ENCODE results near the gene SLC23A2.
"Not testable (repeated sequence)": the region's sequence is repeated elsewhere in the genome, so short reads cannot be mapped to it uniquely, and the experiment has no call there.

SLC23A2 gene

DNA sequence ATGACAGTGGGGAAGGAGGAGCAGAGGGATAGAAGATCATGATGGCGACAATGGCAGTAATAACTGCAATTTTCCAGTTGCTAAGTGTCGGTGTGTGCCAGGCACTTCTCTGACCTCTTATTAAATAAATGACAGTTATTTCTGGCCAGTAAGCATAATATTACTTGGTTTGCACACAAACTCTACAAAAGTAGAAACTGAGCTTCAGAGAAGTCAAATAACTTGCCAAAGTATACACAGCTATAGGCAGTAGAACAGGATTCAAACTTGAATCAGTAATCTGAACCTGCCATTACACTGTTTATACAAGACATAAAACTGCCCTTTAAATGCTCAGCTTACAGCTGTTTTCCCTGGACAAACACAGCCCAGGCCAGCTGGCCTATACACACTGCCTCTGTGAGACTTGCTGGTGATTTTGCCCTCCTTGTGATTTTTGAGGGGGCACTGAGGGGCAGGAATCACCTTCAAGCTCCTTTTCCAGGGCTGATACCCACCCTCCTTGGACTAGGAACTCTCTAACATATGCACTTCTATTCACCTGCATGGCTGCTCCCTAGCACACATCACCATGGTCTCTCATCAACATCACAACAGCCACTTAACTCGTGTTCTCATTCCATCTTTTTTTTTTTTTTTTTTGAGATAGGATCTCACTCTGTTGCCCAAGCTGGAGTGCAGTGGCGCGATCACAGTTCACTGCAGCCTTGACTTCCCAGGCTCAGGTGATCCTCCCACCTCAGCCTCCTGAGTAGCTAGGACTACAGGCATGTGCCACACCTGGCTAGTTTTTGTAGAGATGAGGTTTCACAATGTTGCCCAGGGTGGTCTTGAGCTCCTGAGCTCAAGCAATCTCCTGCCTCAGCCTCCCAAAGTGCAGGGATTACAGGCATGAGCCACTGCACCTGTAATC is 63.6 kb downstream of the SLC23A2 start:
- no peak for DNase-seq (ENCODE audit: low read depth in 1 of 2, low spot score in 1 of 2)

DNA sequence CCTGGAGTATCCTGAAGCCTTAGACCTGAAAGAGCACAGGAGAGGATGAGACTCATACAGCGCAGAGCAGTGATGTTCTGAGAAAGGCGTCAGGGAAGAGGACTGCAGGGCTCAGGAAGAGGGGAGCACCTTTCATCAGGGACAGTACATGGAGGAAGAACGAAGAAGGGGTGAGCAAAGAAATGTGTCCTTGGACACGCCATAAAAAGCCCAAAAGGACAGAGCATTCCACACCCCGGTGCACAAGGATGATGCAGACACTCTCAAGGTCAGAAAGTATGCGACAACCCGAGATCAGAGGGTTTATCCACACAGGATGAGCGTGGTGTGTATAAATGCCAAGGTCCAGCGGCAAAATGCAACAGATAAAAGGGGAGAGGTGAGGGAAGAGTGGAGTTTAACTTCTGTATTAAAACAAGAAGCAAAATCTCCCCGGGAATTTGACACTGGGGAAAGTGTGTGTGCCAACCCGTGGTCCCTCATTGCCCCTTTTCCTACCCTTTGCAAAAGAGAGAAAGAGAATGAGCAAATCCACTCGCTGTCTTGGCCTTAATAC is 64.4 kb downstream of the SLC23A2 start:
- DNase-seq (ENCODE audit: low read depth in 1 of 2, low spot score in 1 of 2), result no peak

DNA sequence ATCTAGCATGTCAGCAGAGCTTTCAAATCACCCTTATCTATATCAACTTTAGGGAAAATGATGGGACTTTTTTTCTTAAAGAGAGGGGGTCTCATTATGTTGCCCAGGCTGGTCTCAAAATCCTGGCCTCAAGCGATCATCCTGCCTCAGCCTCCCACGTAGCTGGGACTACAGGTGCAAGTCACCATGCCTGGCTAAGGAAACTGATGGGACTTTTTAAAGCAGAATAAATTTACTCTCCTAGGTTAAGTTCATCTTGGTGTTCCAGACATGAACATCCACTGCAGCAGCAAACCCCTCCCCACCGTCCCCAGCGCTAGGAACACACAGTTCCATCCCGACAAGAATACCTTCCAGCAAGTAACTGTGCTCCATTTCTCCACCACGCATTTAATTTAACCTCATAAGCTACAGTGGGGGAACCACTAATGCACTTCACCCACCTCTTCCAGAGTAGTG is 64.9 kb downstream of the SLC23A2 start:
- no peak for DNase-seq (ENCODE audit: low read depth in 1 of 2, low spot score in 1 of 2)

DNA sequence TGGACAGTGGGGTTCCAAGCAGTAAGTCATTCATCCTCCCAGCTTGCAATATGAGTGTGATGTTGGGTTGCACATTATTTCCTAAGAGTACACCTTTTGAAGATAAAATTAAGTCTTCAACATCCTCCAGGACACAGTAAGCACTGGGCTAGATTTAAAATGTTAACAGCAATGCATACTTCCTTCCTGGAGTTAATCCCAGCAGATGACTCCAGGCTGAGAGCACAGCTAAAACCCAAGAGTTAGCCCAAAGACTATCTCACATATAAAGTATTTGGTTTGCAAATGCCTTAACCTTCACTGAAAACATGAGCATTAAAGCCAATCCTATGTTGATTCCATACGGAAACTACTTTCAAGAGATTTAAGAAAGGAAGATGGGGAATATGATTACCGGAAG is 69.2 kb downstream of the SLC23A2 start:
- no peak for DNase-seq (ENCODE audit: low read depth in 1 of 2, low spot score in 1 of 2)

GRCh38 chr20:4929686-4930397 is 71.5 kb downstream of the SLC23A2 start:
- no peak for DNase-seq (ENCODE audit: low read depth in 1 of 2, low spot score in 1 of 2)

- DNase-seq (ENCODE audit: low read depth in 1 of 2, low spot score in 1 of 2), result no peak
These were observed 74.7 kb downstream of the SLC23A2 start for GRCh38 chr20:4926531-4927156.

DNA sequence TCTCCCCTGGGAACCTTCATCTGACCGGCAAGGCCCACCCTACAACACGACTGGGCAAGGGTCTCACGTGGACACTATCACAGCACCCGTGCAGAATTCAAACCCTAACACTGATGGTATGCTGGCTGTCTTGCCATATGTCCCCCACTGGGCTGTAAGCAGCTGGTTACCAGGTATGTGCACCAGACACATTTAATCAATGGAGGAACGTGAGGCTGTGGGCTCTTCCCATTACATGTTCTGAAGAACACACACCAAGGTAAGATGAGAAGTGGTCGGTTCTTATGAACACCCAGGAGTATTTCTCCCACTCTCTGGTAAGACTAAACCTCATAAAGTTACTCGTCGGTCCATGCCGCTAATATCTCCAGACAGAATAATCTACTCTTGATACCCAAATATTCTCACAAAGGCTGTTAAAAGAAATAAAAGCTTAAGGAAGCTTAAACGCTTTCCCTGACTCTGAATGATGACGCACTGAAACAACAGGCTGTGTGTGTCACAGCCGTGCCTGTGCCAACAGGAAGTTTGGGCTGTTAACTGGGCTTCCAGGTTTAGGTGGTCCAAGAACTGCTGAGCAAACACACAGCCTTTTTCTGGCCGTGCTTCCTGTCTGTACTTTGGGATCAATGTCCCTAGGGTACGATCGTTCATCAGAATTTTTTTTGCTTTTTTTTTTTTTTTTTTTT is 75.3 kb downstream of the SLC23A2 start:
- no peak for DNase-seq (ENCODE audit: low read depth in 1 of 2, low spot score in 1 of 2)

DNA sequence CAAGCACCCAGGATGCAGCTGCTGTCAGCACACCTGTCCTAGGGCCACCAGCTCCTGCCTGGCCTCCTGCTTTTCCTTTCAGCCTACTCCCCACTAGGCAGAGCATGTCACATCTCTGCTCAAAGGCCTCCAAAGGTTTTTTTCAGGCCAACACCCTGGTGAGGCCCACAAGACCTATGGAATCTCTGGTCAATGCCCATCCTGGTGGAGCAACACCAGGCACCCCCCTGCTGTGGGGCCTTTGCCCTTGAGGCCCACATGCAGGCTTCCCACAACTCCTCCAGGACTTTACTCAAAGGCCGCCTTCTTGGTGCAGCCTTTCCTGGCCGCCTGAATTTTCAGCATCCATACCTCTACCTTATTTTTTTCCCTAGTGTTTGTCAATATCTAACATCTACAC is 76.9 kb downstream of the SLC23A2 start:
- DNase-seq (ENCODE audit: low read depth in 1 of 2, low spot score in 1 of 2), result no peak

- DNase-seq (ENCODE audit: low read depth in 1 of 2, low spot score in 1 of 2), result no peak
These were observed 77.3 kb downstream of the SLC23A2 start for GRCh38 chr20:4924032-4924431.

- DNase-seq (ENCODE audit: low read depth in 1 of 2, low spot score in 1 of 2), result no peak
These were observed 79.1 kb downstream of the SLC23A2 start for GRCh38 chr20:4922186-4922585.

GRCh38 chr20:4921271-4921670 is 80.0 kb downstream of the SLC23A2 start:
- DNase-seq (ENCODE audit: low read depth in 1 of 2, low spot score in 1 of 2), result not testable (repeated sequence)

DNA sequence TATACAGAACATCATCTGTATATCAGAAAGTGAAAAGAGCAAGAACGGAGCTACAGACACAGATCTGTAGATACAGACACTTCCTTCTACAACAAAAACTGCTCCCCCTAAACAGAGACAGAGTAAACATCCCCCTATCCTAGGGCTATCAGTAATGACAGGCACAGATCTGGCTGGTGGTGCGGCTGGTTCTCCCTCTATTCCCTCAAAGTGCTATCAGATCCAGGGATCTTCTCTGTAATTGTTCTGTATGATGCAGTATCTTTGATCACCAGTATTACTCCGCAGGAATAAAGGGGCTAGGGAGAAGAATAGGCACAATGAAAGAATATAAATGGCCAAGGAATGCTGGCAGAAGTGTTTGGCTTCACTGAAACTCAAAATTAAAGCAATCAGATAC is 80.7 kb downstream of the SLC23A2 start:
- DNase-seq (ENCODE audit: low read depth in 1 of 2, low spot score in 1 of 2), result no peak

DNA sequence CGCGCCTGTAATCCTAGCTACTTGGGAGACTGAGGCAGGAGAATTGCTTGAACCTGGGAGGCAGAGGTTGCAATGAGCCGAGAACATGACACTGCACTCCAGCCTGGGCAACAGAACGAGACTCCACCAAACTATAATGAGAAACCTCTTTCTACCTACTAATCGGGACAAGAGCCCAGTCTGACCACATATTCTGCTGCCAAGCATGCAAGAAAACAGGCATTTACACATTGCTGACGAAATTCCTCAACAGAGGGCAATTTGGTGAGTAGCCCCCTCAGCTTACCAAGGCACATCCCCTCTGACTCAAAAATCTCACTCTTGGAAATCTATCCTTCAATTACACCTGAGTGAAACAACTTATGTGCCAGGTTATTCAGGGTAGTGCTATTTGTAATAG is 81.2 kb downstream of the SLC23A2 start:
- DNase-seq (ENCODE audit: low read depth in 1 of 2, low spot score in 1 of 2), result no peak

DNA sequence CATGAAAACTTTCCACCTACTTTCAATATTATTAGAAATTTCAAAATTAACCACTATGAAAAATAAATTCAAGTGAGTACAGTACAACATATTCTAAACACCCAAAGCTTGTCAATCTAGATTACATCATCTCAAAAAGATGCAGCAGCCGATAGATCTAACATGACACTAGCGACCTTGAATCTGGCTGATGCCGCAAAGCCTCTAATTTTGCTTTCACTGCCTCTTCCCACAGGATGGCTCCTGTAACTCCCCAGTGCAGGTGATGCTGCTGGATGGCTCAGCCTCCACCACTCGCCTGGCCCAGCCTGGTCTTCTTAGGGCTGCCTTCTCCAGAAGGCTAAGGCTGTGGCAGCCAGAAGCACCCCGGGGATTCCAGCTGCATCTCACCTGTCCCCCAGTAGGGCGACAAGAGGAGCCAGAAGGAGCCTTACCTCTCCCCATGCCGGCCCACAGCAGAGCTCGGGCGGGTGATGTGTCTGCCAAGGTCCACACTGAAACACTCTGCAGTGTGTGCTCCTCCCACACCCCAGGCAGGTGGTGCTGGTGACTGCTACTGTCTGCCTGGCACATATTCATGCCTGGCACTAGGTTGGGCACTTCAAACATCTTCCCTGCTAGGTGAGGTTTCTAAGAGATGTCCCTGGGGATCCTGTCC is 82.1 kb downstream of the SLC23A2 start:
- no peak for DNase-seq (ENCODE audit: low read depth in 1 of 2, low spot score in 1 of 2)

DNA sequence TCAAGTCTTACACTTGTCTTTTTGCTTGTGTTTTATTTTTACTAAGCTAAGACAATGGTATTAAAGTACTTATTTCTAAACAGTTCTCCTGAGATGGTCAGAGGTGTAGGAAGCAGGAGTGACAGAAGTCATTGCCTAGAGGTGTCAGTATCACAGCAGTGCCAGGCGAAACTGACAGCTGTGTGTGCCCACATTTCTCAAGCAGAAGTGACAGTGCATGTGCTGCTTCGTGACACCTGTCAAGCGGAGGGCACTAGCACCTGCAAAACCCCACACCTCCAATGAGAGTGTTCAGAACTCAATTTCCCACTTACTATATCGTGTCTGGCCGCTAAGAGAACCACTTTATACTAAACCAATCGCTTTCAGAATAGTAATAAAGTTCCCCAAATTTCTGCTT is 82.8 kb downstream of the SLC23A2 start:
- no peak for DNase-seq (ENCODE audit: low read depth in 1 of 2, low spot score in 1 of 2)

DNA sequence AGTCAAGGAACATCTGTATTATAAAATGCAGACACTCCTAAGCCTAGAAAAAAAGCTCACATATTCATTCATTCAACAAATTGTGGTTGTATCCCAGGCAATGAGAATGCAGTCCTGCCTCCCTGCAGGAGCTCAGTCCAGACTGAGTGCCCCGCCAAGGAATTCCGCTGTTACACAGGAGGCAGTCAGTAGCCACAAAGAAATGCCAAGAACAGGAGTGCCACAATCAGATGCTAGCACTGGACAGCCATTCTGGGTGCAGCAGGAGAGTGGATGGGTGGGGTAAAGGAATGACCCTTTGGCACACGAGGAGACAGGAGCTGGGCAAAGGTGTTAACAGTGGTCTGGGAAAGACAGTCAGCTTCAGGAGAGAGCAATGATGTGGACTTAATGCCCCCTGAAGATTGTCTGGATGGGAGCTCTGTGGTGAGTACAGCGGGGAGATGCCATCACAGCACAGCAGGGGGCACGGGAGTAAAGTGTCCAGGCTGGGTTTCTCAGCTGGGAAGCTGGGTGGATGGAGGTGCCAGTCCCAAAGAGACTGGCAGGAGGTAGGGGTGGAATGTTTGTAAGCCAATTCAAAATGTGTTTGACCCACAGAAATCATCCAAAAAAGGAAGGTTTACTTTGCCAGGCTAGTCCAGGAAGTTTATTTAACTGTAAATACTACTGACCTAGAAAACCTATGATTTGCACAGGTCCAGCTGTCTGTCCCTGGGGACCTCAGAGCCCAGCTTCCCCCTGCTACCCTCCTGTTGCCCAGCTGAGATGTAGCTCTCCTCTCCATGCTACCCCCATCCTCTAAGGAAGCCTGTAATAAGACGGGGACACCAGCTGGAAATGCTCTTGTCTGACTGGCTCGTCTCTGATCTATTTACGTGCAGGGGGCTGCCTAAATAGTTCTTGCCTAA is 84.1 kb downstream of the SLC23A2 start:
- no peak for DNase-seq (ENCODE audit: low read depth in 1 of 2, low spot score in 1 of 2)

- no peak for DNase-seq (ENCODE audit: low read depth in 1 of 2, low spot score in 1 of 2)
These were observed 88.2 kb downstream of the SLC23A2 start for GRCh38 chr20:4913147-4913546.

GRCh38 chr20:4912380-4913142 is 88.7 kb downstream of the SLC23A2 start:
- no peak for DNase-seq (ENCODE audit: low read depth in 1 of 2, low spot score in 1 of 2)

GRCh38 chr20:4910951-4911350 is 90.4 kb downstream of the SLC23A2 start:
- no peak for DNase-seq (ENCODE audit: low read depth in 1 of 2, low spot score in 1 of 2)
